Stimulated activated CD4-positive, alpha-beta T cell treated with anti-CD3 and anti-CD28 coated beads, Interleukin-4, amount 100 ng/mL, for 24 hours (primary cell): ENCODE data around the gene RASSF4.

Source experiments
- DNase-seq: peaks from one replicate; pipeline ENCODE4 v3.0.0-alpha.2; 2020

RASSF4 gene

GRCh38 chr10:44928462-44928861, 31.1 kb upstream of the RASSF4 start:
- DNase-seq = no peak

- no peak for DNase-seq
Observed at GRCh38 chr10:44929356-44930255, 30.0 kb upstream of the RASSF4 start.

GRCh38 chr10:44930904-44931620, 28.5 kb upstream of the RASSF4 start:
- DNase-seq = no peak

- DNase-seq = no peak
Observed at GRCh38 chr10:44931621-44932516, 27.7 kb upstream of the RASSF4 start.

- peak; percentile 82 for DNase-seq
Observed at GRCh38 chr10:44932517-44933450, 26.8 kb upstream of the RASSF4 start.

- no peak for DNase-seq
Observed at GRCh38 chr10:44933451-44934321, 25.9 kb upstream of the RASSF4 start.

- DNase-seq = no peak
Observed at GRCh38 chr10:44934416-44935200, 25.0 kb upstream of the RASSF4 start.

GRCh38 chr10:44935201-44935965, 24.2 kb upstream of the RASSF4 start:
- no peak for DNase-seq

- no peak for DNase-seq
Observed at GRCh38 chr10:44935966-44936295, 23.7 kb upstream of the RASSF4 start.

- DNase-seq = no peak
Observed at GRCh38 chr10:44936314-44936975, 23.2 kb upstream of the RASSF4 start.

GRCh38 chr10:44937196-44938005, 22.2 kb upstream of the RASSF4 start:
- DNase-seq = no peak

- DNase-seq = no peak
Observed at GRCh38 chr10:44938956-44939355, 20.6 kb upstream of the RASSF4 start.

GRCh38 chr10:44939691-44940401, 19.8 kb upstream of the RASSF4 start:
- no peak for DNase-seq

GRCh38 chr10:44944354-44944753, 15.2 kb upstream of the RASSF4 start:
- DNase-seq = no peak

GRCh38 chr10:44946205-44946604, 13.4 kb upstream of the RASSF4 start:
- no peak for DNase-seq

GRCh38 chr10:44947371-44948152, 12.0 kb upstream of the RASSF4 start:
- no peak for DNase-seq
